GM12878 (cell line): ENCODE measurements around the gene ATXN7L1. TPM values are rescaled to one million over a fixed set of nuclear protein-coding genes. Genes with fewer than 3 reads are reported as not detected.
A peak's percentile ranks its signal among the peaks of the same experiment; 100 is the strongest.

Experiments
- ATAC-seq: fragments of 200-7000 bp; cut with Tn5 transposase; 3 replicates; pipeline ENCODE4 v1.9.1; 2020; ENCODE audit warnings: mild to moderate bottlenecking, moderate library complexity
- BruUV-seq: library from RNA; stranded (reverse); fragments of 400-500 nt; replicated peaks from 2 replicates; lab custom pipeline; 2021; lab: Mats Ljungman, UMichigan
- CTCF ChIA-PET: fragments of 300-600 bp; sonication (Branson Sonifier 250); formaldehyde crosslinking; extraction: SDS; loops from one replicate; lab custom pipeline; 2021; ENCODE audit warnings: inconsistent platforms; lab: Yijun Ruan, JAX
- POLR2A ChIA-PET: fragments of 350-600 bp; formaldehyde crosslinking; extraction: SDS; loops from one replicate; lab custom pipeline; 2021; ENCODE audit warnings: inconsistent platforms; lab: Charles Lee
- RAD21 ChIA-PET: fragments of 300-600 bp; sonication (Branson Sonifier 250); formaldehyde crosslinking; loops from one replicate; lab custom pipeline; 2023; ENCODE audit warnings: antibody characterized with exemption; ENCODE audit not compliant: unreplicated experiment; lab: Charles Lee
- SMC1A ChIA-PET: fragments of 300-600 bp; sonication (Branson Sonifier 250); formaldehyde crosslinking; loops from one replicate; lab custom pipeline; 2023; ENCODE audit not compliant: unreplicated experiment, uncharacterized antibody; lab: Charles Lee
- DNase-seq: peaks from one replicate; pipeline ENCODE4 v3.0.0-alpha.2; 2011; ENCODE audit warnings: low read depth, low spot score
- FAIRE-seq: peaks from 3 replicates; lab custom pipeline; 2011; peaks lifted over from hg19 to GRCh38; lab: Jason Lieb, UNC
- H2AFZ ChIP-seq: 2 replicates; pipeline ENCODE4 v1.6.0; 2011; ENCODE audit warnings: low read depth, low read length, control low read depth; ENCODE audit not compliant: control insufficient read depth
- H3K27ac ChIP-seq: 2 replicates; pipeline ENCODE4 v1.5.1; 2011; ENCODE audit warnings: control low read depth; ENCODE audit not compliant: control insufficient read depth, insufficient read depth
- H3K27me3 ChIP-seq, 2 experiments: replicated peaks in 1 of 2; 2 replicates each; pipeline versions ENCODE4 v1.6.0 to v1.6.1; 2011; ENCODE audit warnings: low read length in 1 of 2; ENCODE audit not compliant: control insufficient read depth in 2 of 2, insufficient read depth in 2 of 2
- H3K36me3 ChIP-seq, 2 experiments: 2 replicates each; pipeline ENCODE4 v1.5.1; 2011; ENCODE audit warnings: low read length in 1 of 2; ENCODE audit not compliant: control insufficient read depth in 2 of 2, insufficient read depth in 2 of 2
- H3K4me1 ChIP-seq: 2 replicates; pipeline ENCODE4 v1.6.1; 2011; ENCODE audit warnings: mild to moderate bottlenecking, low read length, moderate library complexity, mixed read lengths; ENCODE audit not compliant: control insufficient read depth, insufficient read depth
- H3K4me2 ChIP-seq: 2 replicates; pipeline ENCODE4 v1.6.0; 2011; ENCODE audit warnings: control low read depth; ENCODE audit not compliant: control insufficient read depth, insufficient read depth
- H3K4me3 ChIP-seq: fragments of 200-600 bp; sonication (generic); 2 replicates; pipeline ENCODE4 v1.5.1; 2016
- H3K79me2 ChIP-seq: 2 replicates; pipeline ENCODE4 v1.6.0; 2011; ENCODE audit warnings: low read length; ENCODE audit not compliant: control insufficient read depth, insufficient read depth
- H3K9ac ChIP-seq: 2 replicates; pipeline ENCODE4 v1.8.0; 2011; ENCODE audit warnings: low read length, control low read depth, mixed read lengths; ENCODE audit not compliant: control insufficient read depth, insufficient read depth
- H3K9me3 ChIP-seq: replicated peaks from 3 replicates; pipeline ENCODE4 v1.5.1; 2011; ENCODE audit warnings: mild to moderate bottlenecking, low read length; ENCODE audit not compliant: control insufficient read depth, insufficient read depth
- H4K20me1 ChIP-seq: 2 replicates; pipeline ENCODE4 v1.6.0; 2011; ENCODE audit not compliant: control insufficient read depth, insufficient read depth
- E2F4 ChIP-seq: IDR thresholded peaks from 2 replicates; pipeline ENCODE4 v1.6.1; 2012; ENCODE audit warnings: low read depth, low read length, improper control_type of control experiment
- ETV6 ChIP-seq, 2 experiments: fragments of 450-650 bp in 1 of 2; IDR thresholded peaks in 1 of 2; conservative IDR thresholded peaks in 1 of 2; 2 replicates each; pipeline ENCODE4 v1.6.1; 2014; ENCODE audit warnings: antibody characterized with exemption in 1 of 2, borderline replicate concordance in 1 of 2, low read depth in 1 of 2, mild to moderate bottlenecking in 1 of 2, moderate library complexity in 1 of 2
- GATAD2B ChIP-seq: fragments of 450-650 bp; conservative IDR thresholded peaks from 2 replicates; pipeline ENCODE4 v1.6.1; 2017; ENCODE audit warnings: low read depth, mild to moderate bottlenecking, moderate library complexity
- IKZF1 ChIP-seq: fragments of 450-650 bp; conservative IDR thresholded peaks from 2 replicates; pipeline ENCODE4 v1.6.1; 2017; ENCODE audit warnings: antibody characterized with exemption, mild to moderate bottlenecking
- LARP7 ChIP-seq: fragments of 450-650 bp; IDR thresholded peaks from 2 replicates; pipeline ENCODE4 v1.6.1; 2017; ENCODE audit warnings: mild to moderate bottlenecking
- NFYA ChIP-seq: IDR thresholded peaks from 2 replicates; pipeline ENCODE4 v1.6.1; 2011; ENCODE audit warnings: low read depth, mild to moderate bottlenecking, low read length, improper control_type of control experiment, borderline replicate concordance
- RBBP5 ChIP-seq: fragments of 200-600 bp; sonication (generic); conservative IDR thresholded peaks from 2 replicates; pipeline ENCODE4 v1.6.1; 2016
- SP1 ChIP-seq: IDR thresholded peaks from one replicate; pipeline ENCODE4 v1.6.1; 2011; ENCODE audit warnings: low read depth, low read length
- SPI1 ChIP-seq: IDR thresholded peaks from 2 replicates; pipeline ENCODE4 v1.6.1; 2011; ENCODE audit warnings: low read depth, mild to moderate bottlenecking, low read length, moderate library complexity, borderline replicate concordance; ENCODE audit not compliant: insufficient read depth
- WGBS: methylation state at CpG from one replicate; pipeline ENCODE4 v1.1.6; 2016; ENCODE audit warnings: low lambda C conversion rate; ENCODE audit not compliant: insufficient replicate concordance, insufficient coverage; ENCODE audit errors: missing lambda C conversion rate; 5-methylcytosine and 5-hydroxymethylcytosine counted together
- in situ Hi-C: fragments of 300-500 bp; cut with MboI; formaldehyde crosslinking; loops from 9 replicates; pipeline ENCODE4 v1.14.3; 2018; ENCODE audit warnings: mixed read lengths
- intact Hi-C: fragments of 100-400 bp; cut with micrococcal nuclease; formaldehyde crosslinking; loops from one replicate; pipeline ENCODE4 v1.14.2; 2022; ENCODE audit not compliant: unreplicated experiment
- polyA plus RNA-seq, 11 experiments: library from polyadenylated mRNA; depleted of rRNA in 4 of 11; unstranded in 6 of 11; stranded (reverse) in 5 of 11; fragments of >200 nt; fragmentation: Nextera tagmentation in 4 of 11; fragmentation: Illumina TruSeq in 1 of 11; extraction: Ambion mirVana in 4 of 11; extraction: Trizol in 1 of 11; gene quantifications; 1 replicate in 1 of 11; 2 replicates in 10 of 11; pipeline versions ENCODE4 v1.2.1 to v1.2.3, GENCODE V29; 2011 to 2016; ENCODE audit warnings: inconsistent platforms in 2 of 11, missing spikeins in 2 of 11, low read depth in 1 of 11
- total RNA-seq, 4 experiments: library from RNA; depleted of rRNA in 3 of 4; stranded (reverse); fragments of >200 nt in 3 of 4; fragmentation: Illumina TruSeq in 1 of 4; extraction: Trizol in 1 of 4; gene quantifications; 2 replicates each; pipeline versions ENCODE4 v1.2.1 to v1.2.3, GENCODE V29; 2013 to 2021
- TF ChIP-seq, protein P1 (sequence below): fragments of 450-650 bp; IDR thresholded peaks from 2 replicates; pipeline ENCODE4 v1.6.1; 2017; ENCODE audit warnings: mild to moderate bottlenecking, moderate library complexity
- TF ChIP-seq, protein P2 (sequence below): fragments of 450-650 bp; IDR thresholded peaks from 2 replicates; pipeline ENCODE4 v1.6.1; 2017; ENCODE audit warnings: low read depth, mild to moderate bottlenecking, moderate library complexity

ATXN7L1 gene
- total and polyA plus RNA-seq, 10 of the 15 experiments (the other 5 are each of a cell fraction or from before 2014, with no cell fraction given): 0.40 to 2.9 (median 1.2) TPM

DNA sequence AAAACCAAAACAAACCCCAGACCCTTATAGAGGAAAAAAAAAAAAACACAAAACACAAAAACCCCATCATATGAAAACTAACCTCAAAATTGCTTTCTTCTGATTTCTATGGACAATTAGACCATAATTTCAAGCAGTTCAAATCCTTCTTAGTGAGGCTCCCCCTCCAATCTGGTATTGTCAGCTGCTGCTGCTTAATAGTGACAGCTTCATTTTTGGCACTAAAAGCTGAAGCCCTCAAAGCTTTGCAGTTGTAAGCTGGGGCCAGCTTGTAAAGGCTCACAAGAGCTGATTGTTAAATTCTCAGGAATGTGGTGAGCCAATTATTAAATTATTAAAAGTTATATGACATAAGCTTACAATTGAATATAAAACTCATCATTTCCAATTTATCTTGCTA, 21.9 kb downstream of the ATXN7L1 start (continued):
- TF ChIP-seq, protein P1, sequence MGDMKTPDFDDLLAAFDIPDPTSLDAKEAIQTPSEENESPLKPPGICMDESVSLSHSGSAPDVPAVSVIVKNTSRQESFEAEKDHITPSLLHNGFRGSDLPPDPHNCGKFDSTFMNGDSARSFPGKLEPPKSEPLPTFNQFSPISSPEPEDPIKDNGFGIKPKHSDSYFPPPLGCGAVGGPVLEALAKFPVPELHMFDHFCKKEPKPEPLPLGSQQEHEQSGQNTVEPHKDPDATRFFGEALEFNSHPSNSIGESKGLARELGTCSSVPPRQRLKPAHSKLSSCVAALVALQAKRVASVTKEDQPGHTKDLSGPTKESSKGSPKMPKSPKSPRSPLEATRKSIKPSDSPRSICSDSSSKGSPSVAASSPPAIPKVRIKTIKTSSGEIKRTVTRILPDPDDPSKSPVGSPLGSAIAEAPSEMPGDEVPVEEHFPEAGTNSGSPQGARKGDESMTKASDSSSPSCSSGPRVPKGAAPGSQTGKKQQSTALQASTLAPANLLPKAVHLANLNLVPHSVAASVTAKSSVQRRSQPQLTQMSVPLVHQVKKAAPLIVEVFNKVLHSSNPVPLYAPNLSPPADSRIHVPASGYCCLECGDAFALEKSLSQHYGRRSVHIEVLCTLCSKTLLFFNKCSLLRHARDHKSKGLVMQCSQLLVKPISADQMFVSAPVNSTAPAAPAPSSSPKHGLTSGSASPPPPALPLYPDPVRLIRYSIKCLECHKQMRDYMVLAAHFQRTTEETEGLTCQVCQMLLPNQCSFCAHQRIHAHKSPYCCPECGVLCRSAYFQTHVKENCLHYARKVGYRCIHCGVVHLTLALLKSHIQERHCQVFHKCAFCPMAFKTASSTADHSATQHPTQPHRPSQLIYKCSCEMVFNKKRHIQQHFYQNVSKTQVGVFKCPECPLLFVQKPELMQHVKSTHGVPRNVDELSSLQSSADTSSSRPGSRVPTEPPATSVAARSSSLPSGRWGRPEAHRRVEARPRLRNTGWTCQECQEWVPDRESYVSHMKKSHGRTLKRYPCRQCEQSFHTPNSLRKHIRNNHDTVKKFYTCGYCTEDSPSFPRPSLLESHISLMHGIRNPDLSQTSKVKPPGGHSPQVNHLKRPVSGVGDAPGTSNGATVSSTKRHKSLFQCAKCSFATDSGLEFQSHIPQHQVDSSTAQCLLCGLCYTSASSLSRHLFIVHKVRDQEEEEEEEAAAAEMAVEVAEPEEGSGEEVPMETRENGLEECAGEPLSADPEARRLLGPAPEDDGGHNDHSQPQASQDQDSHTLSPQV: no peak
- TF ChIP-seq SP1 (no peak), NFYA (no peak)

- Histone ChIP-seq H3K36me3 (no peaks in the 10 kb centered on the region), H2AFZ (no peak overlapping the region), H3K27ac (no peak overlapping the region), H3K9me3 (no peaks in the 10 kb centered on the region), H3K27me3 (peaks cover 0 to 4% of the 10 kb centered on the region in 2 experiments; a peak in 1 of 4 replicates), H4K20me1 (no peaks in the 10 kb centered on the region), H3K9ac (no peak overlapping the region), H3K4me3 (no peak overlapping the region), H3K4me2 (no peak overlapping the region), H3K4me1 (peaks cover 3% of the 10 kb centered on the region; the same call in 1 of the 2 replicates), H3K79me2 (no peaks in the 10 kb centered on the region)
- ChIA-PET RAD21 (interaction anchor here (0.6 to 1.3 kb wide), 2 partner anchors 45 to 88 kb away, joined by 3 to 4 read pairs; no protein-coding TSS in a partner anchor), POLR2A (interaction anchor here (0.6 to 1.0 kb wide), 4 partner anchors 20 to 161 kb away, joined by 3 to 7 read pairs (median 4); no protein-coding TSS in a partner anchor), CTCF (interaction anchor here (0.6 to 1.1 kb wide), 3 partner anchors 93 to 319 kb away, joined by 3 to 5 read pairs (median 3); no protein-coding TSS in a partner anchor), SMC1A (interaction anchor here (0.6 to 2.7 kb wide), 9 partner anchors 22 to 1168 kb away, joined by 3 to 8 read pairs (median 3); no protein-coding TSS in a partner anchor)
- in situ Hi-C loops (no loop called here), intact Hi-C loops (no loop called here)
- WGBS: 80% methylated on average over 17 of the region's 17 CpGs
- ATAC-seq (peak; percentile 37), DNase-seq (no peak), FAIRE-seq (no peak)
- BruUV-seq: no TSS peak
- peak; percentile 47; the same call in 1 of the 2 replicates for TF ChIP-seq IKZF1
- TF ChIP-seq ETV6 (conservative IDR thresholded peaks at IDR 0.05 in 1 of 2, IDR thresholded peaks at IDR 0.05 in 1 of 2; ENCODE audit: borderline replicate concordance in 1 of 2, low read depth in 1 of 2): no peak
- TF ChIP-seq SPI1: peak; percentile 88
- TF ChIP-seq E2F4: no peak
- TF ChIP-seq LARP7: 0 out of 2 replicates have a peak, but pooled peaks have one; percentile 41
- TF ChIP-seq, protein P2, sequence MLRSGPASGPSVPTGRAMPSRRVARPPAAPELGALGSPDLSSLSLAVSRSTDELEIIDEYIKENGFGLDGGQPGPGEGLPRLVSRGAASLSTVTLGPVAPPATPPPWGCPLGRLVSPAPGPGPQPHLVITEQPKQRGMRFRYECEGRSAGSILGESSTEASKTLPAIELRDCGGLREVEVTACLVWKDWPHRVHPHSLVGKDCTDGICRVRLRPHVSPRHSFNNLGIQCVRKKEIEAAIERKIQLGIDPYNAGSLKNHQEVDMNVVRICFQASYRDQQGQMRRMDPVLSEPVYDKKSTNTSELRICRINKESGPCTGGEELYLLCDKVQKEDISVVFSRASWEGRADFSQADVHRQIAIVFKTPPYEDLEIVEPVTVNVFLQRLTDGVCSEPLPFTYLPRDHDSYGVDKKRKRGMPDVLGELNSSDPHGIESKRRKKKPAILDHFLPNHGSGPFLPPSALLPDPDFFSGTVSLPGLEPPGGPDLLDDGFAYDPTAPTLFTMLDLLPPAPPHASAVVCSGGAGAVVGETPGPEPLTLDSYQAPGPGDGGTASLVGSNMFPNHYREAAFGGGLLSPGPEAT: 0 out of 2 replicates have a peak, but pooled peaks have one; percentile 33
- TF ChIP-seq GATAD2B: peak; percentile 43; the same call in 1 of the 2 replicates
- no peak for TF ChIP-seq RBBP5
Measured at GRCh38 chr7:105853931-105854419, 22.4 kb downstream of the ATXN7L1 start.
